Esophagus mucosa (tissue), 1 donor: ENCODE results near the gene MOB3C. TPM values are rescaled to one million over a fixed set of nuclear protein-coding genes. Genes with fewer than 3 reads are reported as not detected.

ENCODE experiments used
- ATAC-seq: fragments of 200-7000 bp; cut with Tn5 transposase; one replicate; pipeline ENCODE4 v1.9.1; 2020
- total RNA-seq: library from RNA; stranded (reverse); gene quantifications from one replicate; pipeline ENCODE4 v1.2.4, GENCODE V29; 2023
- donor health status: DM: yes; HTN: yes; CAD: no.

MOB3C gene
- total RNA-seq, 1 donor from 2014 or later, result 13.9 TPM

GRCh38 chr1:46569884-46570725 is 46.5 kb downstream of the MOB3C start:
- ATAC-seq, result no peak

GRCh38 chr1:46569116-46569515 is 47.5 kb downstream of the MOB3C start:
- ATAC-seq, result no peak

GRCh38 chr1:46568461-46568891 is 48.1 kb downstream of the MOB3C start:
- no peak for ATAC-seq

- ATAC-seq, result no peak
Observed at GRCh38 chr1:46563341-46563740, 53.3 kb downstream of the MOB3C start.

GRCh38 chr1:46562498-46562897 is 54.1 kb downstream of the MOB3C start:
- no peak for ATAC-seq

- ATAC-seq, result no peak
Observed at GRCh38 chr1:46558966-46559365, 57.6 kb downstream of the MOB3C start.

- no peak for ATAC-seq
Observed at GRCh38 chr1:46558141-46558963, 58.3 kb downstream of the MOB3C start.

Other genes with a start within 250 kb of the MOB3C start
- gene FAAH, start 222.5 kb downstream of the MOB3C start, total RNA-seq, result 8.7 TPM
- not detected for gene DMBX1, start 127.0 kb downstream of the MOB3C start, total RNA-seq
- not detected for gene KNCN, start 65.2 kb downstream of the MOB3C start, total RNA-seq
- 31.3 TPM for gene MKNK1, start 12.5 kb downstream of the MOB3C start, total RNA-seq
- gene ATPAF1, start 51.6 kb upstream of the MOB3C start, total RNA-seq, result 24.2 TPM
- gene TEX38, start 55.0 kb upstream of the MOB3C start, total RNA-seq, result not detected
- gene EFCAB14, start 102.3 kb upstream of the MOB3C start, total RNA-seq, result 63.6 TPM
- gene CYP4B1, start 182.2 kb upstream of the MOB3C start, total RNA-seq, result 13.5 TPM